HCT116 (cell line): ENCODE results near the gene PFKFB2. TPM values are rescaled to one million over a fixed set of nuclear protein-coding genes. Genes with fewer than 3 reads are reported as not detected.

Experiments used
- ATAC-seq: fragments of 200-7000 bp; cut with Tn5 transposase; 2 replicates; pipeline ENCODE4 v1.9.1; 2020; ENCODE audit warnings: mild to moderate bottlenecking, moderate library complexity
- BruUV-seq: library from RNA; stranded (reverse); fragments of 400-500 nt; replicated peaks from 2 replicates; lab custom pipeline; 2021; lab: Mats Ljungman, UMichigan
- CTCF ChIA-PET: fragments of 300-600 bp; sonication (Branson Sonifier 250); formaldehyde crosslinking; loops from one replicate; lab custom pipeline; 2021; ENCODE audit warnings: antibody characterized with exemption; lab: Charles Lee
- POLR2A ChIA-PET: fragments of 300-600, 350-600 bp; sonication (Branson Sonifier 250); formaldehyde crosslinking; loops from one replicate; lab custom pipeline; 2021; ENCODE audit warnings: antibody characterized with exemption; lab: Charles Lee
- RAD21 ChIA-PET, 2 experiments: fragments of 300-600 bp; sonication (Branson Sonifier 250); formaldehyde crosslinking; loops; one replicate each; lab custom pipeline; 2023; ENCODE audit warnings: low total read pairs in 2 of 2; ENCODE audit not compliant: uncharacterized antibody in 2 of 2, unreplicated experiment in 2 of 2, low non-redundant PET in 1 of 2; lab: Charles Lee
- DNase-seq: peaks from one replicate; pipeline ENCODE4 v3.0.0-alpha.2; 2010; ENCODE audit warnings: low read depth, low spot score
- H2AFZ ChIP-seq: fragments of 200-600 bp; shearing (Covaris generic), sonication (generic); 2 replicates; pipeline ENCODE4 v1.6.1; 2017; ENCODE audit warnings: low read depth, mixed run types, mixed read lengths, antibody characterized with exemption, low read length; ENCODE audit not compliant: poor library complexity, severe bottlenecking
- H3K27ac ChIP-seq: 2 replicates; pipeline ENCODE4 v1.5.1; 2012; ENCODE audit warnings: low read depth, low read length
- H3K27me3 ChIP-seq: fragments of 200-600 bp; sonication (generic); 2 replicates; pipeline ENCODE4 v1.6.1; 2016; ENCODE audit warnings: mixed run types, low read length, mixed read lengths; ENCODE audit not compliant: insufficient read depth
- H3K36me3 ChIP-seq, 2 experiments: fragments of 200-500 bp in 1 of 2; fragments of 200-600 bp in 1 of 2; sonication (Bioruptor generic) in 1 of 2; sonication (generic) in 1 of 2; 2 replicates each; pipeline versions ENCODE4 v1.5.1 to v1.6.1; 2014 to 2016; ENCODE audit warnings: low read length in 2 of 2, inconsistent platforms in 1 of 2, mixed read lengths in 1 of 2, mixed run types in 1 of 2; ENCODE audit not compliant: insufficient read depth in 2 of 2, control insufficient read depth in 1 of 2
- H3K4me1 ChIP-seq, 2 experiments: fragments of 200-600 bp in 1 of 2; sonication (generic) in 1 of 2; 2 replicates each; pipeline versions ENCODE4 v1.5.1 to v1.6.1; 2012 to 2017; ENCODE audit warnings: low read length in 2 of 2, inconsistent platforms in 1 of 2, mild to moderate bottlenecking in 1 of 2, mixed read lengths in 1 of 2, mixed run types in 1 of 2, moderate library complexity in 1 of 2; ENCODE audit not compliant: insufficient read depth in 2 of 2, control insufficient read depth in 1 of 2
- H3K4me2 ChIP-seq: fragments of 200-600 bp; sonication (generic); 2 replicates; pipeline ENCODE4 v1.6.1; 2017; ENCODE audit warnings: mixed run types, low read length, mixed read lengths
- H3K4me3 ChIP-seq, 2 experiments: fragments of 200-600 bp in 1 of 2; sonication (generic) in 1 of 2; replicated peaks in 1 of 2; 2 replicates each; pipeline ENCODE4 v1.5.1; 2011 to 2016; ENCODE audit warnings: low read length in 2 of 2, control low read depth in 1 of 2, low read depth in 1 of 2, mild to moderate bottlenecking in 1 of 2, mixed read lengths in 1 of 2, mixed run types in 1 of 2
- H3K79me2 ChIP-seq: fragments of 200-600 bp; sonication (generic); 2 replicates; pipeline ENCODE4 v1.6.1; 2017; ENCODE audit warnings: mild to moderate bottlenecking, mixed run types, low read length, moderate library complexity, mixed read lengths; ENCODE audit not compliant: insufficient read depth
- H3K9ac ChIP-seq: fragments of 200-600 bp; sonication (generic); 2 replicates; pipeline ENCODE4 v1.6.1; 2016; ENCODE audit warnings: low read length, mixed read lengths
- H3K9me2 ChIP-seq: fragments of 200-600 bp; sonication (generic), shearing (Covaris generic); 2 replicates; pipeline ENCODE4 v1.6.1; 2017; ENCODE audit warnings: mixed run types, mild to moderate bottlenecking, moderate library complexity; ENCODE audit not compliant: insufficient read depth
- H3K9me3 ChIP-seq, 2 experiments: fragments of 200-500 bp in 1 of 2; fragments of 200-600 bp in 1 of 2; sonication (Bioruptor generic) in 1 of 2; sonication (generic) in 1 of 2; 2 replicates each; pipeline ENCODE4 v1.6.1; 2014 to 2017; ENCODE audit warnings: low read length in 2 of 2, mixed read lengths in 2 of 2, inconsistent platforms in 1 of 2, low read depth in 1 of 2, mild to moderate bottlenecking in 1 of 2, mixed run types in 1 of 2, moderate library complexity in 1 of 2; ENCODE audit not compliant: control insufficient read depth in 1 of 2, insufficient read depth in 1 of 2
- H4K20me1 ChIP-seq: fragments of 200-600 bp; sonication (generic), shearing (Covaris generic); 2 replicates; pipeline ENCODE4 v1.6.1; 2017; ENCODE audit warnings: mixed run types, mild to moderate bottlenecking, moderate library complexity; ENCODE audit not compliant: insufficient read depth
- CBX3 ChIP-seq: IDR thresholded peaks from 2 replicates; pipeline ENCODE4 v1.6.1; 2012; ENCODE audit warnings: low read depth
- CEBPB ChIP-seq: IDR thresholded peaks from 2 replicates; pipeline ENCODE4 v1.6.1; 2012; ENCODE audit warnings: low read depth
- EZH2 ChIP-seq: fragments of 200-600 bp; sonication (generic); IDR thresholded peaks from 2 replicates; pipeline ENCODE4 v1.6.1; 2017; ENCODE audit warnings: antibody characterized with exemption, mixed run types
- FOSL1 ChIP-seq: IDR thresholded peaks from 2 replicates; pipeline ENCODE4 v1.6.1; 2012; ENCODE audit warnings: low read depth
- POLR2A ChIP-seq: IDR thresholded peaks from 2 replicates; pipeline ENCODE4 v1.7.0; 2011; ENCODE audit warnings: borderline replicate concordance; ENCODE audit not compliant: insufficient read depth, insufficient read length; ENCODE audit errors: extremely low read depth
- RAD21 ChIP-seq: IDR thresholded peaks from 2 replicates; pipeline ENCODE4 v1.6.1; 2012; ENCODE audit warnings: low read depth, mild to moderate bottlenecking
- SIN3A ChIP-seq: IDR thresholded peaks from 2 replicates; pipeline ENCODE4 v1.6.1; 2012; ENCODE audit warnings: low read depth
- SP1 ChIP-seq: IDR thresholded peaks from 2 replicates; pipeline ENCODE4 v1.6.1; 2012; ENCODE audit warnings: low read depth
- TCF7L2 ChIP-seq: IDR thresholded peaks from 2 replicates; pipeline ENCODE4 v1.7.0; 2011; ENCODE audit warnings: borderline replicate concordance, inconsistent platforms; ENCODE audit not compliant: insufficient read depth, insufficient read length; ENCODE audit errors: extremely low read depth
- YY1 ChIP-seq: IDR thresholded peaks from 2 replicates; pipeline ENCODE4 v1.6.1; 2011; ENCODE audit warnings: low read length, low read depth, moderate library complexity, mild to moderate bottlenecking; ENCODE audit not compliant: insufficient replicate concordance; ENCODE audit errors: extremely low read depth
- ZNF274 ChIP-seq: fragments of 200-500 bp; sonication (Bioruptor generic); IDR thresholded peaks from 2 replicates; pipeline ENCODE4 v1.6.1; 2014; ENCODE audit warnings: mild to moderate bottlenecking, low read depth, low read length, inconsistent platforms
- intact Hi-C: fragments of 100-400 bp; cut with micrococcal nuclease; formaldehyde crosslinking; loops from 2 replicates; pipeline ENCODE4 v1.10.0; 2022
- total RNA-seq: library from RNA; stranded (reverse); gene quantifications from one replicate; pipeline ENCODE4 v1.2.1, GENCODE V29; 2021; ENCODE audit not compliant: unreplicated experiment
- TF ChIP-seq, protein P1 (sequence below): IDR thresholded peaks from 2 replicates; pipeline ENCODE4 v1.6.1; 2012; ENCODE audit warnings: low read depth
- TF ChIP-seq, protein P2 (sequence below): IDR thresholded peaks from 2 replicates; pipeline ENCODE4 v1.6.1; 2012
- TF ChIP-seq, protein P3 (sequence below), 3 experiments: fragments of 200-600 bp in 1 of 3; sonication (generic) in 1 of 3; IDR thresholded peaks in 2 of 3; conservative IDR thresholded peaks in 1 of 3; 2 replicates each; pipeline ENCODE4 v1.5.1; 2012 to 2017; ENCODE audit warnings: low read depth in 2 of 3, low read length in 2 of 3, antibody characterized with exemption in 1 of 3, borderline replicate concordance in 1 of 3, control low read depth in 1 of 3, mild to moderate bottlenecking in 1 of 3, mixed read lengths in 1 of 3, mixed run types in 1 of 3, moderate library complexity in 1 of 3; ENCODE audit not compliant: insufficient read depth in 1 of 3

Gene PFKFB2
- total RNA-seq, 1 experiment from 2014 or later, result 13.9 TPM

DNA sequence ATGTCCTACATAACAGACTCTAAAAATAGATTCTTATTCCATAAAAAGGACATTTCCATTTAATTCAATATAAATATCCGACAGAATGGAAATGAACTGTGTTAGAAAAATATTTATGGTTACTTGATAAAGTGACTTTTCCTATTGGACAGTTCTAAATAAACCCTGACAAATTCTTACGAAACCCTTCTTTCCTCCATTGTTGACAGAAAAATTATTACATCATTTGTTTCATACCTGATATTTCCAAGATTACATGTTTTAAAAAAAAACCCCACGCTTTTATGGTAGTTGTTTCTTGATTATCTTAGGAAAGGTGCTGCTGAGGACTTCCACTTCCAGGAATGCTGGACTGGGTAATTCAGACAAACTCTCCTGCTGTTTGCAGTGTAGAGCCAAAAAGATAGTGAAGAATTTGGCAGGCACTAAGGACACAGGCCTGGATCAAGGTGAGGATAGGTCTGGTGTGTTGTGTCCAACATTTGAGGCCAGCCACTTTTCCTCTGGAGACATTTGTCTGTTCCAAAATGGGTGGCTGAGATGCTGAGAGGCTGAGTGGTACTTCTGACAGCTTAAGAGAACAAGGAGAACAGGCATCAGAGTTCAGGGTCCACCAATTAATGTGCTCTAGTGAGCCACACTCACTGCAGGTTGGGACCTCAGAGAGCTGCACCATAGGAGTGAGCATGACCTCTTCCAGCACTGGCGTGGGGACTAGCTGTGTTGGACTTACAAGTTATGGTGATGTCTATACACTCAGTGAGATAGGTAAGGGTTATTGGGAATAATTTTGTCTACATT is 13.5 kb upstream of the PFKFB2 start (continued):
- TF ChIP-seq SP1 (no peak), RAD21 (no peak), CEBPB (no peak), YY1 (no peak), POLR2A (no peak)

DNA sequence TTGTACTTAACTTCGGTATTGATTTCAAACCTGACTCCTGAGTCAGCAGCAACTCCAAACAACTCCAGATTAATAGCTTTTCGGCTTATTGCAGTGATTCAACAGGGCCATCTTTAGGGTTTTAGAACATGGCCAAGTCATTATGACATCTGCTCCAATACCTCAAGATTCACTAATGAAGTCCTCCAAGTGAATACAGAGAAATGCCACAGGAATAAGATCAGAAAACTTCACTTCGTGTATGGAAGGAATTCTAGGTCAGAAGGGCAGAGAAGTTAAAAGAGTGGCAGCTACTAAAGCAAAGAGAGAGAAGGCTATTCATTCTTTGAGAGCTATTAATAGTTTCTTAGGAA is 12.9 kb upstream of the PFKFB2 start:
- intact Hi-C loops, result no loop called here
- CTCF ChIA-PET, result interaction anchor here (1.0 to 1.4 kb wide), 2 partner anchors 10 to 357 kb away, joined by 3 to 8 read pairs; no protein-coding TSS in a partner anchor

More for the DNA sequence above, 12.9 kb upstream of the PFKFB2 start:
- H3K9ac ChIP-seq, result 0 out of 2 replicates have a peak overlapping the region, but pooled peaks have one; percentile 9
- no peaks in the 10 kb centered on the region for H4K20me1 ChIP-seq
- no peaks in the 10 kb centered on the region for H3K27me3 ChIP-seq
- DNase-seq, result no peak
- TF ChIP-seq, protein P1, sequence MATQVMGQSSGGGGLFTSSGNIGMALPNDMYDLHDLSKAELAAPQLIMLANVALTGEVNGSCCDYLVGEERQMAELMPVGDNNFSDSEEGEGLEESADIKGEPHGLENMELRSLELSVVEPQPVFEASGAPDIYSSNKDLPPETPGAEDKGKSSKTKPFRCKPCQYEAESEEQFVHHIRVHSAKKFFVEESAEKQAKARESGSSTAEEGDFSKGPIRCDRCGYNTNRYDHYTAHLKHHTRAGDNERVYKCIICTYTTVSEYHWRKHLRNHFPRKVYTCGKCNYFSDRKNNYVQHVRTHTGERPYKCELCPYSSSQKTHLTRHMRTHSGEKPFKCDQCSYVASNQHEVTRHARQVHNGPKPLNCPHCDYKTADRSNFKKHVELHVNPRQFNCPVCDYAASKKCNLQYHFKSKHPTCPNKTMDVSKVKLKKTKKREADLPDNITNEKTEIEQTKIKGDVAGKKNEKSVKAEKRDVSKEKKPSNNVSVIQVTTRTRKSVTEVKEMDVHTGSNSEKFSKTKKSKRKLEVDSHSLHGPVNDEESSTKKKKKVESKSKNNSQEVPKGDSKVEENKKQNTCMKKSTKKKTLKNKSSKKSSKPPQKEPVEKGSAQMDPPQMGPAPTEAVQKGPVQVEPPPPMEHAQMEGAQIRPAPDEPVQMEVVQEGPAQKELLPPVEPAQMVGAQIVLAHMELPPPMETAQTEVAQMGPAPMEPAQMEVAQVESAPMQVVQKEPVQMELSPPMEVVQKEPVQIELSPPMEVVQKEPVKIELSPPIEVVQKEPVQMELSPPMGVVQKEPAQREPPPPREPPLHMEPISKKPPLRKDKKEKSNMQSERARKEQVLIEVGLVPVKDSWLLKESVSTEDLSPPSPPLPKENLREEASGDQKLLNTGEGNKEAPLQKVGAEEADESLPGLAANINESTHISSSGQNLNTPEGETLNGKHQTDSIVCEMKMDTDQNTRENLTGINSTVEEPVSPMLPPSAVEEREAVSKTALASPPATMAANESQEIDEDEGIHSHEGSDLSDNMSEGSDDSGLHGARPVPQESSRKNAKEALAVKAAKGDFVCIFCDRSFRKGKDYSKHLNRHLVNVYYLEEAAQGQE, result no peak
- TF ChIP-seq, protein P2, sequence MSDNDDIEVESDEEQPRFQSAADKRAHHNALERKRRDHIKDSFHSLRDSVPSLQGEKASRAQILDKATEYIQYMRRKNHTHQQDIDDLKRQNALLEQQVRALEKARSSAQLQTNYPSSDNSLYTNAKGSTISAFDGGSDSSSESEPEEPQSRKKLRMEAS, result no peak
- TF ChIP-seq CBX3 (no peak), SIN3A (no peak), EZH2 (no peak), POLR2A (no peak), ZNF274 (no peak), TCF7L2 (no peak), FOSL1 (no peak)
- TF ChIP-seq, protein P3, sequence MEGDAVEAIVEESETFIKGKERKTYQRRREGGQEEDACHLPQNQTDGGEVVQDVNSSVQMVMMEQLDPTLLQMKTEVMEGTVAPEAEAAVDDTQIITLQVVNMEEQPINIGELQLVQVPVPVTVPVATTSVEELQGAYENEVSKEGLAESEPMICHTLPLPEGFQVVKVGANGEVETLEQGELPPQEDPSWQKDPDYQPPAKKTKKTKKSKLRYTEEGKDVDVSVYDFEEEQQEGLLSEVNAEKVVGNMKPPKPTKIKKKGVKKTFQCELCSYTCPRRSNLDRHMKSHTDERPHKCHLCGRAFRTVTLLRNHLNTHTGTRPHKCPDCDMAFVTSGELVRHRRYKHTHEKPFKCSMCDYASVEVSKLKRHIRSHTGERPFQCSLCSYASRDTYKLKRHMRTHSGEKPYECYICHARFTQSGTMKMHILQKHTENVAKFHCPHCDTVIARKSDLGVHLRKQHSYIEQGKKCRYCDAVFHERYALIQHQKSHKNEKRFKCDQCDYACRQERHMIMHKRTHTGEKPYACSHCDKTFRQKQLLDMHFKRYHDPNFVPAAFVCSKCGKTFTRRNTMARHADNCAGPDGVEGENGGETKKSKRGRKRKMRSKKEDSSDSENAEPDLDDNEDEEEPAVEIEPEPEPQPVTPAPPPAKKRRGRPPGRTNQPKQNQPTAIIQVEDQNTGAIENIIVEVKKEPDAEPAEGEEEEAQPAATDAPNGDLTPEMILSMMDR (IDR thresholded peaks at IDR 0.05 in 2 of 3, conservative IDR thresholded peaks at IDR 0.05 in 1 of 3; ENCODE audit: borderline replicate concordance in 1 of 3, insufficient read depth in 1 of 3, low read depth in 2 of 3, low read length in 2 of 3), result no peak
- TF ChIP-seq, all 23 proteins: peak for 0
- no TSS peak for BruUV-seq
- peak overlapping the region; percentile 33 for H3K4me2 ChIP-seq
- no peaks in the 10 kb centered on the region for H3K9me3 ChIP-seq
- RAD21 ChIA-PET, result no interaction called here
- no peaks in the 10 kb centered on the region for H3K36me3 ChIP-seq
- peaks cover 0 to 19% of the 10 kb centered on the region in 2 experiments; a peak in 2 of 4 replicates for H3K4me1 ChIP-seq
- no peak overlapping the region for H2AFZ ChIP-seq
- POLR2A ChIA-PET, result no interaction called here
- peaks cover 17% of the 10 kb centered on the region for H3K79me2 ChIP-seq
- ATAC-seq, result peak; percentile 48; the same call in 1 of the 2 replicates
- H3K9me2 ChIP-seq, result no peaks in the 10 kb centered on the region
- H3K27ac ChIP-seq, result no peak overlapping the region
- H3K4me3 ChIP-seq, result no peak overlapping the region
